Measurements from ENCODE around the gene MAGED2.

DNA sequence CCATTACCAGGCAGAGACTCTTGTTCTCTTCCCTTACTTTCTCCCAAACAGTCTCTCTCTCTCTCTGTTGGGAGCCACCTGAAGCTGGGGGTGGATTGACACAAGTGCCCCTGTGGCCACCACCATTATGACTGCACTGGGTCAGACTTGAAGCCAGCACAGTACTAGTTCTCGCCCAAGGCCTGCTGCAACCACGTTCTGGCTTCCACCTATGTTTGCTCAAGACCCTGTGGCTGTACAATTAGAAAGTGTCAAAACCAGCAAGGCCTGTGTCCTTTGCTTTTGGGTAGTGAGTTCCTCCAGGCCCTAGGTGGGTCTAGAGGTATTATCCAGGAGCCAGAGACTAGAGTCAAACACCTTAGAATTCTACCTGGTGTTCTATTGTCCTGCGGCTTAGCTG, 31.0 kb downstream of the MAGED2 start:
- TF ChIP-seq, protein P1, sequence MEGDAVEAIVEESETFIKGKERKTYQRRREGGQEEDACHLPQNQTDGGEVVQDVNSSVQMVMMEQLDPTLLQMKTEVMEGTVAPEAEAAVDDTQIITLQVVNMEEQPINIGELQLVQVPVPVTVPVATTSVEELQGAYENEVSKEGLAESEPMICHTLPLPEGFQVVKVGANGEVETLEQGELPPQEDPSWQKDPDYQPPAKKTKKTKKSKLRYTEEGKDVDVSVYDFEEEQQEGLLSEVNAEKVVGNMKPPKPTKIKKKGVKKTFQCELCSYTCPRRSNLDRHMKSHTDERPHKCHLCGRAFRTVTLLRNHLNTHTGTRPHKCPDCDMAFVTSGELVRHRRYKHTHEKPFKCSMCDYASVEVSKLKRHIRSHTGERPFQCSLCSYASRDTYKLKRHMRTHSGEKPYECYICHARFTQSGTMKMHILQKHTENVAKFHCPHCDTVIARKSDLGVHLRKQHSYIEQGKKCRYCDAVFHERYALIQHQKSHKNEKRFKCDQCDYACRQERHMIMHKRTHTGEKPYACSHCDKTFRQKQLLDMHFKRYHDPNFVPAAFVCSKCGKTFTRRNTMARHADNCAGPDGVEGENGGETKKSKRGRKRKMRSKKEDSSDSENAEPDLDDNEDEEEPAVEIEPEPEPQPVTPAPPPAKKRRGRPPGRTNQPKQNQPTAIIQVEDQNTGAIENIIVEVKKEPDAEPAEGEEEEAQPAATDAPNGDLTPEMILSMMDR (IDR thresholded peaks at IDR 0.05) = no peak
- TF ChIP-seq POLR2A (IDR thresholded peaks at IDR 0.05) = no peak
